Astrocyte (in vitro differentiated cells and primary cell): ENCODE measurements around the gene RASD1. TPM values are rescaled to one million over a fixed set of nuclear protein-coding genes. Genes with fewer than 3 reads are reported as not detected.

Experiments used
- DNase-seq: peaks from one replicate; pipeline ENCODE4 v3.0.0-alpha.2; 2010; ENCODE audit warnings: low read depth
- FAIRE-seq: peaks from 2 replicates; lab custom pipeline; 2011; peaks lifted over from hg19 to GRCh38; lab: Jason Lieb, UNC
- H2AFZ ChIP-seq: 2 replicates; pipeline ENCODE4 v1.6.0; 2012; ENCODE audit warnings: low read depth, low read length, inconsistent platforms
- H3K27ac ChIP-seq: 2 replicates; pipeline ENCODE4 v1.5.1; 2011; ENCODE audit warnings: low read depth, low read length, inconsistent platforms
- H3K27me3 ChIP-seq: 2 replicates; pipeline ENCODE4 v1.6.0; 2011; ENCODE audit warnings: low read length, inconsistent platforms; ENCODE audit not compliant: insufficient read depth
- H3K36me3 ChIP-seq: 2 replicates; pipeline ENCODE4 v1.5.1; 2011; ENCODE audit warnings: low read length, inconsistent platforms; ENCODE audit not compliant: insufficient read depth
- H3K4me1 ChIP-seq: 2 replicates; pipeline ENCODE4 v1.5.1; 2011; ENCODE audit warnings: low read length, inconsistent platforms; ENCODE audit not compliant: insufficient read depth
- H3K4me2 ChIP-seq: 2 replicates; pipeline ENCODE4 v1.6.0; 2012; ENCODE audit warnings: low read length, inconsistent platforms
- H3K4me3 ChIP-seq: 2 replicates; pipeline ENCODE4 v1.5.1; 2011; ENCODE audit warnings: low read depth, mild to moderate bottlenecking, low read length, inconsistent platforms; ENCODE audit not compliant: insufficient read depth
- H3K79me2 ChIP-seq: 2 replicates; pipeline ENCODE4 v1.6.0; 2012; ENCODE audit warnings: mild to moderate bottlenecking, low read length, inconsistent platforms; ENCODE audit not compliant: insufficient read depth
- H3K9ac ChIP-seq: 2 replicates; pipeline ENCODE4 v1.6.0; 2012; ENCODE audit warnings: mild to moderate bottlenecking, low read length, inconsistent platforms
- H3K9me3 ChIP-seq: 2 replicates; pipeline ENCODE4 v1.5.1; 2012; ENCODE audit warnings: low read depth, mild to moderate bottlenecking, low read length, inconsistent platforms; ENCODE audit not compliant: insufficient read depth
- H4K20me1 ChIP-seq: 2 replicates; pipeline ENCODE4 v1.6.0; 2012; ENCODE audit warnings: low read length, inconsistent platforms; ENCODE audit not compliant: insufficient read depth
- H3K27ac Mint-ChIP-seq: one replicate; pipeline ENCODE4 v1.8.0; 2021; ENCODE audit warnings: mild to moderate bottlenecking, mixed read lengths; ENCODE audit not compliant: unreplicated experiment
- H3K27me3 Mint-ChIP-seq: one replicate; pipeline ENCODE4 v1.8.0; 2021; ENCODE audit warnings: low read depth, mixed read lengths; ENCODE audit not compliant: unreplicated experiment
- H3K36me3 Mint-ChIP-seq: one replicate; pipeline ENCODE4 v1.8.0; 2021; ENCODE audit warnings: low read depth, mixed read lengths; ENCODE audit not compliant: unreplicated experiment
- H3K4me1 Mint-ChIP-seq: one replicate; pipeline ENCODE4 v1.8.0; 2021; ENCODE audit warnings: low read depth, mixed read lengths; ENCODE audit not compliant: unreplicated experiment
- H3K4me3 Mint-ChIP-seq: one replicate; pipeline ENCODE4 v1.8.0; 2021; ENCODE audit warnings: mild to moderate bottlenecking, moderate library complexity, mixed read lengths; ENCODE audit not compliant: unreplicated experiment
- H3K9me3 Mint-ChIP-seq: one replicate; pipeline ENCODE4 v1.8.0; 2021; ENCODE audit warnings: mild to moderate bottlenecking, mixed read lengths; ENCODE audit not compliant: unreplicated experiment
- EZH2 ChIP-seq: IDR thresholded peaks from 2 replicates; pipeline ENCODE4 v1.6.1; 2012; ENCODE audit warnings: mild to moderate bottlenecking, low read length, inconsistent platforms; ENCODE audit not compliant: insufficient read depth
- total RNA-seq: library from RNA; stranded (reverse); gene quantifications from 2 replicates; pipeline ENCODE4 v1.2.1, GENCODE V29; 2021
- TF ChIP-seq, protein P1 (sequence below): IDR thresholded peaks from 2 replicates; pipeline ENCODE4 v1.5.1; 2011; ENCODE audit warnings: low read depth, mild to moderate bottlenecking, inconsistent platforms, low read length, moderate library complexity; ENCODE audit not compliant: insufficient read depth

RASD1 gene
- total RNA-seq, 1 donor from 2014 or later: 0.77 TPM

- FAIRE-seq: no peak
- Mint-ChIP-seq H3K36me3 (no peaks in the 10 kb centered on the region), H3K4me1 (peaks cover 4% of the 10 kb centered on the region), H3K27ac (no peak overlapping the region), H3K27me3 (peaks cover 15% of the 10 kb centered on the region), H3K9me3 (no peaks in the 10 kb centered on the region), H3K4me3 (no peak overlapping the region)
- Histone ChIP-seq H3K4me1 (peaks cover 4% of the 10 kb centered on the region), H3K79me2 (no peaks in the 10 kb centered on the region), H2AFZ (no peak overlapping the region), H4K20me1 (peaks cover 13% of the 10 kb centered on the region), H3K27ac (no peak overlapping the region), H3K9ac (no peak overlapping the region), H3K27me3 (no peaks in the 10 kb centered on the region), H3K4me3 (no peak overlapping the region), H3K36me3 (no peaks in the 10 kb centered on the region), H3K9me3 (no peaks in the 10 kb centered on the region), H3K4me2 (no peak overlapping the region)
- TF ChIP-seq EZH2: no peak
- TF ChIP-seq, protein P1, sequence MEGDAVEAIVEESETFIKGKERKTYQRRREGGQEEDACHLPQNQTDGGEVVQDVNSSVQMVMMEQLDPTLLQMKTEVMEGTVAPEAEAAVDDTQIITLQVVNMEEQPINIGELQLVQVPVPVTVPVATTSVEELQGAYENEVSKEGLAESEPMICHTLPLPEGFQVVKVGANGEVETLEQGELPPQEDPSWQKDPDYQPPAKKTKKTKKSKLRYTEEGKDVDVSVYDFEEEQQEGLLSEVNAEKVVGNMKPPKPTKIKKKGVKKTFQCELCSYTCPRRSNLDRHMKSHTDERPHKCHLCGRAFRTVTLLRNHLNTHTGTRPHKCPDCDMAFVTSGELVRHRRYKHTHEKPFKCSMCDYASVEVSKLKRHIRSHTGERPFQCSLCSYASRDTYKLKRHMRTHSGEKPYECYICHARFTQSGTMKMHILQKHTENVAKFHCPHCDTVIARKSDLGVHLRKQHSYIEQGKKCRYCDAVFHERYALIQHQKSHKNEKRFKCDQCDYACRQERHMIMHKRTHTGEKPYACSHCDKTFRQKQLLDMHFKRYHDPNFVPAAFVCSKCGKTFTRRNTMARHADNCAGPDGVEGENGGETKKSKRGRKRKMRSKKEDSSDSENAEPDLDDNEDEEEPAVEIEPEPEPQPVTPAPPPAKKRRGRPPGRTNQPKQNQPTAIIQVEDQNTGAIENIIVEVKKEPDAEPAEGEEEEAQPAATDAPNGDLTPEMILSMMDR: no peak
- no peak for DNase-seq
Observed at GRCh38 chr17:17533901-17534441, 37.8 kb upstream of the RASD1 start.

GRCh38 chr17:17532991-17533390, 36.8 kb upstream of the RASD1 start:
- no peak overlapping the region for H3K4me2 ChIP-seq
- H3K4me3 Mint-ChIP-seq: no peak overlapping the region
- no peaks in the 10 kb centered on the region for H3K4me1 ChIP-seq
- peaks cover 20% of the 10 kb centered on the region for H4K20me1 ChIP-seq
- H3K79me2 ChIP-seq: no peaks in the 10 kb centered on the region
- no peak overlapping the region for H3K4me3 ChIP-seq
- no peaks in the 10 kb centered on the region for H3K36me3 ChIP-seq
- H3K4me1 Mint-ChIP-seq: no peaks in the 10 kb centered on the region
- TF ChIP-seq, protein P1: no peak
- no peak for TF ChIP-seq EZH2
- no peak overlapping the region for H3K27ac Mint-ChIP-seq
- H3K9ac ChIP-seq: no peak overlapping the region
- DNase-seq (no peak), FAIRE-seq (no peak)
- H2AFZ ChIP-seq: no peak overlapping the region
- no peaks in the 10 kb centered on the region for H3K9me3 Mint-ChIP-seq
- no peak overlapping the region for H3K27ac ChIP-seq
- no peaks in the 10 kb centered on the region for H3K36me3 Mint-ChIP-seq
- H3K27me3 ChIP-seq: no peaks in the 10 kb centered on the region
- peaks cover 18% of the 10 kb centered on the region for H3K27me3 Mint-ChIP-seq
- no peaks in the 10 kb centered on the region for H3K9me3 ChIP-seq

GRCh38 chr17:17531156-17531555, 35.0 kb upstream of the RASD1 start:
- no peaks in the 10 kb centered on the region for H3K4me1 ChIP-seq
- Mint-ChIP-seq H3K36me3 (peaks cover 1% of the 10 kb centered on the region), H3K27me3 (peaks cover 18% of the 10 kb centered on the region), H3K4me1 (no peaks in the 10 kb centered on the region), H3K27ac (no peak overlapping the region), H3K9me3 (no peaks in the 10 kb centered on the region), H3K4me3 (no peak overlapping the region)
- peaks cover 23% of the 10 kb centered on the region for H4K20me1 ChIP-seq
- no peak overlapping the region for H3K4me2 ChIP-seq
- no peak overlapping the region for H3K9ac ChIP-seq
- H2AFZ ChIP-seq: no peak overlapping the region
- no peak overlapping the region for H3K27ac ChIP-seq
- no peak overlapping the region for H3K4me3 ChIP-seq
- no peaks in the 10 kb centered on the region for H3K36me3 ChIP-seq
- no peaks in the 10 kb centered on the region for H3K27me3 ChIP-seq
- FAIRE-seq (no peak), DNase-seq (no peak)
- TF ChIP-seq EZH2: no peak
- TF ChIP-seq, protein P1: no peak
- no peaks in the 10 kb centered on the region for H3K79me2 ChIP-seq
- H3K9me3 ChIP-seq: no peaks in the 10 kb centered on the region
